Measurements from ENCODE around the gene SYTL2.

GRCh38 chr11:85795712-85796487, 15.0 kb downstream of the SYTL2 start:
- TF ChIP-seq CTCF (IDR thresholded peaks at IDR 0.05) (no peak), POLR2A (IDR thresholded peaks at IDR 0.05) (no peak)

Measured in adrenal gland (tissue), 5 donors.